CD14-positive monocyte (primary cell): Measurements from ENCODE around the gene HOXA11. TPM values are rescaled to one million over a fixed set of nuclear protein-coding genes. Genes with fewer than 3 reads are reported as not detected.

ENCODE experiments used
- DNase-seq, 3 donors: peaks; one replicate each; pipeline ENCODE4 v3.0.0-alpha.2; 2011 to 2022
- H2AFZ ChIP-seq: 2 replicates; pipeline ENCODE4 v1.6.0; 2012; ENCODE audit warnings: mild to moderate bottlenecking, low read depth, low read length, inconsistent platforms; ENCODE audit not compliant: insufficient read depth, poor library complexity, severe bottlenecking
- H3K27ac ChIP-seq, 2 donors: 1 replicate in 1 of 2; 2 replicates in 1 of 2; pipeline ENCODE4 v1.5.1; 2012 to 2013; ENCODE audit warnings: low read length in 2 of 2, control low read depth in 1 of 2, inconsistent platforms in 1 of 2, low read depth in 1 of 2, mild to moderate bottlenecking in 1 of 2
- H3K27me3 ChIP-seq, 2 donors: one replicate each; pipeline versions ENCODE4 v1.6.0 to v1.6.1; 2011 to 2013; ENCODE audit warnings: low read length in 2 of 2; ENCODE audit not compliant: control insufficient read depth in 2 of 2, insufficient read depth in 2 of 2
- H3K36me3 ChIP-seq, 2 donors: replicated peaks in 1 of 2; 1 replicate in 1 of 2; 2 replicates in 1 of 2; pipeline versions ENCODE4 v1.5.1 to v1.6.1; 2012 to 2013; ENCODE audit warnings: low read length in 2 of 2, control low read depth in 1 of 2, inconsistent platforms in 1 of 2, mild to moderate bottlenecking in 1 of 2; ENCODE audit not compliant: insufficient read depth in 2 of 2, control insufficient read depth in 1 of 2
- H3K4me1 ChIP-seq, 2 donors: 1 replicate in 1 of 2; 2 replicates in 1 of 2; pipeline versions ENCODE4 v1.5.1 to v1.6.1; 2012 to 2013; ENCODE audit warnings: low read length in 2 of 2, control low read depth in 1 of 2, inconsistent platforms in 1 of 2, mild to moderate bottlenecking in 1 of 2, moderate library complexity in 1 of 2; ENCODE audit not compliant: insufficient read depth in 2 of 2, control insufficient read depth in 1 of 2
- H3K4me2 ChIP-seq: replicated peaks from 2 replicates; pipeline ENCODE3; 2012; ENCODE audit warnings: low read length, moderate library complexity, mild to moderate bottlenecking; ENCODE audit not compliant: poor library complexity, severe bottlenecking; ENCODE audit errors: extremely low read depth
- H3K4me3 ChIP-seq, 3 experiments: fragments of 200-600 bp in 1 of 3; sonication (generic) in 1 of 3; replicated peaks in 1 of 3; 1 replicate in 2 of 3; 2 replicates in 1 of 3; pipeline ENCODE4 v1.5.1; 2011 to 2013; ENCODE audit warnings: low read length in 3 of 3, mild to moderate bottlenecking in 3 of 3, control low read depth in 2 of 3, low read depth in 2 of 3, inconsistent platforms in 1 of 3, moderate library complexity in 1 of 3
- H3K79me2 ChIP-seq: 2 replicates; pipeline ENCODE4 v1.6.0; 2012; ENCODE audit warnings: mild to moderate bottlenecking, control low read depth, inconsistent platforms, low read length, moderate library complexity; ENCODE audit not compliant: insufficient read depth
- H3K9ac ChIP-seq: 2 replicates; pipeline ENCODE4 v1.6.0; 2017; ENCODE audit warnings: low read length, mild to moderate bottlenecking; ENCODE audit not compliant: insufficient read depth, poor library complexity, severe bottlenecking
- H3K9me3 ChIP-seq, 2 donors: replicated peaks in 1 of 2; 1 replicate in 1 of 2; 2 replicates in 1 of 2; pipeline versions ENCODE4 v1.5.1 to v1.6.1; 2012 to 2013; ENCODE audit warnings: low read length in 2 of 2, control low read depth in 1 of 2; ENCODE audit not compliant: control insufficient read depth in 1 of 2, insufficient read depth in 1 of 2
- H4K20me1 ChIP-seq: 2 replicates; pipeline ENCODE4 v1.6.0; 2012; ENCODE audit warnings: mild to moderate bottlenecking, low read length, control low read depth, moderate library complexity; ENCODE audit not compliant: insufficient read depth
- H3K27ac Mint-ChIP-seq, 7 donors: one replicate each; pipeline ENCODE4 v1.8.0; 2020; ENCODE audit warnings: mild to moderate bottlenecking in 7 of 7, mixed read lengths in 7 of 7, moderate library complexity in 6 of 7, inconsistent platforms in 2 of 7
- H3K27me3 Mint-ChIP-seq, 3 donors: one replicate each; pipeline ENCODE4 v1.8.0; 2021 to 2022; ENCODE audit warnings: low read depth in 3 of 3, mild to moderate bottlenecking in 3 of 3, mixed read lengths in 3 of 3, moderate library complexity in 3 of 3, inconsistent platforms in 1 of 3
- H3K36me3 Mint-ChIP-seq, 2 donors: one replicate each; pipeline ENCODE4 v1.8.0; 2020; ENCODE audit warnings: mixed read lengths in 2 of 2, inconsistent platforms in 1 of 2, mild to moderate bottlenecking in 1 of 2
- H3K4me1 Mint-ChIP-seq: one replicate; pipeline ENCODE4 v1.8.0; 2020; ENCODE audit warnings: mild to moderate bottlenecking, mixed read lengths
- H3K4me3 Mint-ChIP-seq, 2 donors: one replicate each; pipeline ENCODE4 v1.8.0; 2020; ENCODE audit warnings: mild to moderate bottlenecking in 2 of 2, mixed read lengths in 2 of 2, moderate library complexity in 1 of 2
- H3K9me3 Mint-ChIP-seq, 7 donors: one replicate each; pipeline ENCODE4 v1.8.0; 2020 to 2022; ENCODE audit warnings: mixed read lengths in 7 of 7, mild to moderate bottlenecking in 6 of 7, moderate library complexity in 6 of 7, inconsistent platforms in 2 of 7
- WGBS: methylation state at CpG from one replicate; pipeline ENCODE4 v1.1.5; 2013; ENCODE audit warnings: missing lambda C conversion rate; ENCODE audit not compliant: insufficient coverage; 5-methylcytosine and 5-hydroxymethylcytosine counted together
- intact Hi-C, 2 donors: fragments of 100-400 bp; cut with micrococcal nuclease; formaldehyde crosslinking; loops; one replicate each; pipeline versions ENCODE4 v1.15.0 to v1.15.1; 2023
- polyA plus RNA-seq, 3 donors: library from polyadenylated mRNA; depleted of rRNA in 1 of 3; unstranded in 2 of 3; stranded (reverse) in 1 of 3; fragments of 300-500 nt in 2 of 3; fragments of >200 nt in 1 of 3; fragmentation: Illumina TruSeq in 2 of 3; gene quantifications; 1 replicate in 2 of 3; 2 replicates in 1 of 3; pipeline ENCODE4 v1.2.3, GENCODE V29; 2012 to 2021
- TF ChIP-seq, protein P1 (sequence below): fragments of 200-600 bp; IDR thresholded peaks from one replicate; pipeline ENCODE4 v1.8.0; 2022; ENCODE audit warnings: antibody characterized with exemption, mild to moderate bottlenecking

HOXA11 gene
- polyA plus RNA-seq, 3 donors = not detected

DNA sequence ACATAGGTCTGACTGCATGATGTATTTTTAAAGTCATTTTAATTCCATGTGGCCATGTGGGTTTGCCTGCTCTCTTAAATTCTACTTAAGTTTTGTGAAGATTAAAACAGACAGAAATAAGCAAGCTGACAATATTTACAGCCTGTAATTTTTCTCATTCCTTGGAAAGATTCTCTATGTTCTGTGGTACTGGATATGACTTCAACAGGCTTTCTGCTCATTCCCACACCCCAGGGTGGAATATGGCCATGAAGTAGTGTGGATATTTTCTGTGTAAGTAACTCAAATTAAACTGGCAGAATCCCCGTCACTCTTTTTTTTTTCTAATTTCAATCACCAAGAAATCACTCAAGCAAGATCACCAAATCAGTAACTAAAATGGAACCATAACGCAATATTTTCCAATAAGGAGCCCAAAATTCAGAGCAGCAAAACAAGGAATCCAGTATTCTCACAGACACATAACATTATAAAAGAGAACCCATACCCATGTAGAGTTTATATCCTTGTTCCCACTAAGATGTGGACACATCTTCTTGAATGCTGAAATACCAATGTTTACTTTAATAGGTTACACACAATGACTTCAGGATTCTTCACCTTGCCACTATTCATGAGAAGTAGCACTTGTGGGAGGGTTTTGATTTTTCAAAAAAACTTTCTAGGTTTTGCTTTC, 47.3 kb downstream of the HOXA11 start:
- Mint-ChIP-seq H3K27me3 (peaks cover 14 to 35% (median 17%) of the 10 kb centered on the region in 3 donors), H3K4me1 (peaks cover 35% of the 10 kb centered on the region), H3K36me3 (peaks cover 0 to 2% of the 10 kb centered on the region in 2 donors), H3K9me3 (peaks cover 1 to 13% (median 3%) of the 10 kb centered on the region in 7 donors), H3K27ac (no peak overlapping the region), H3K4me3 (peak overlapping the region in 1 of 2 donors; percentile 12)
- Histone ChIP-seq H3K9ac (no peak overlapping the region), H2AFZ (no peak overlapping the region), H3K4me1 (peaks cover 16 to 28% of the 10 kb centered on the region in 2 donors), H3K4me2 (no peak overlapping the region), H3K27ac (no peak overlapping the region), H3K4me3 (no peak overlapping the region), H3K36me3 (no peaks in the 10 kb centered on the region), H3K9me3 (no peaks in the 10 kb centered on the region), H3K27me3 (peaks cover 12 to 36% of the 10 kb centered on the region in 2 donors), H4K20me1 (no peaks in the 10 kb centered on the region), H3K79me2 (no peaks in the 10 kb centered on the region)
- no CpG with 5 or more reads among the region's 2 CpGs for WGBS
- no peak for DNase-seq
- TF ChIP-seq, protein P1, sequence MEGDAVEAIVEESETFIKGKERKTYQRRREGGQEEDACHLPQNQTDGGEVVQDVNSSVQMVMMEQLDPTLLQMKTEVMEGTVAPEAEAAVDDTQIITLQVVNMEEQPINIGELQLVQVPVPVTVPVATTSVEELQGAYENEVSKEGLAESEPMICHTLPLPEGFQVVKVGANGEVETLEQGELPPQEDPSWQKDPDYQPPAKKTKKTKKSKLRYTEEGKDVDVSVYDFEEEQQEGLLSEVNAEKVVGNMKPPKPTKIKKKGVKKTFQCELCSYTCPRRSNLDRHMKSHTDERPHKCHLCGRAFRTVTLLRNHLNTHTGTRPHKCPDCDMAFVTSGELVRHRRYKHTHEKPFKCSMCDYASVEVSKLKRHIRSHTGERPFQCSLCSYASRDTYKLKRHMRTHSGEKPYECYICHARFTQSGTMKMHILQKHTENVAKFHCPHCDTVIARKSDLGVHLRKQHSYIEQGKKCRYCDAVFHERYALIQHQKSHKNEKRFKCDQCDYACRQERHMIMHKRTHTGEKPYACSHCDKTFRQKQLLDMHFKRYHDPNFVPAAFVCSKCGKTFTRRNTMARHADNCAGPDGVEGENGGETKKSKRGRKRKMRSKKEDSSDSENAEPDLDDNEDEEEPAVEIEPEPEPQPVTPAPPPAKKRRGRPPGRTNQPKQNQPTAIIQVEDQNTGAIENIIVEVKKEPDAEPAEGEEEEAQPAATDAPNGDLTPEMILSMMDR = no peak
- intact Hi-C loops = no loop called here

DNA sequence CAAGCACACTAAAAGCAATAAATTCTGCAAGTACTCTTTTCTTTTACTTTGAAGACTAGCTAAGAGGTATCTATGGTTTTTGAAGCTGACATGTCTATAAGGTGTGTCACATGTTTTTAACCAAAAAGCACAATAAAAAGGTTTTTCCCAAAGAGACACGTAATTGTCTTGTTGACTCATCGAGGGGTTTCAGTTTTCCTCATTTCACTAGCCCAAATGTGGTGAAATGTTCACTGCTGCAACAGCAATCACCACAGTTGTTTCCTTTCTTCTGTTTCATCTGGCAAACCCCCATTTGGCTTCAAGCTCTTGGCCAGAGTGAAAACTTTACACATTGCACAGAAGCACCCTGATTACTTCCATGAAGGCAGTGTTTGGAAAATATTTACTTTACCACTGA, 50.6 kb downstream of the HOXA11 start:
- H4K20me1 ChIP-seq = no peaks in the 10 kb centered on the region
- peaks cover 16 to 36% of the 10 kb centered on the region in 2 donors for H3K4me1 ChIP-seq
- Mint-ChIP-seq H3K4me1 (peaks cover 41% of the 10 kb centered on the region), H3K9me3 (peaks cover 0 to 9% (median 1%) of the 10 kb centered on the region in 7 donors), H3K4me3 (peak overlapping the region in 1 of 2 donors; percentile 22), H3K27me3 (peaks cover 6 to 24% (median 10%) of the 10 kb centered on the region in 3 donors), H3K27ac (no peak overlapping the region), H3K36me3 (peaks cover 0 to 2% of the 10 kb centered on the region in 2 donors)
- intact Hi-C loops = loop anchor here in 1 of 2 donors (2.0 kb wide), 1 partner anchor 38 kb away; no protein-coding TSS in a partner anchor
- H3K79me2 ChIP-seq = no peaks in the 10 kb centered on the region
- H2AFZ ChIP-seq = no peak overlapping the region
- H3K4me2 ChIP-seq = no peak overlapping the region
- peaks cover 12 to 25% of the 10 kb centered on the region in 2 donors for H3K27me3 ChIP-seq
- H3K9me3 ChIP-seq = no peaks in the 10 kb centered on the region
- TF ChIP-seq, protein P1 = no peak
- peak in 2 of 3 donors; percentile 54 to 86 for DNase-seq
- H3K36me3 ChIP-seq = no peaks in the 10 kb centered on the region
- 0% methylated on average over 2 of the region's 2 CpGs for whole genome bisulfite sequencing
- no peak overlapping the region for H3K4me3 ChIP-seq
- no peak overlapping the region for H3K9ac ChIP-seq
- no peak overlapping the region for H3K27ac ChIP-seq
